Stimulated activated CD8-positive, alpha-beta memory T cell treated with anti-CD3 and anti-CD28 coated beads, Interleukin-4, amount 100 ng/mL, for 48 hours (primary cell): Measurements from ENCODE around the gene SLC16A5.
"Not testable (repeated sequence)": the region's sequence is repeated elsewhere in the genome, so short reads cannot be mapped to it uniquely, and the experiment has no call there.

Experiments
- DNase-seq: peaks from one replicate; pipeline ENCODE4 v3.0.0-alpha.2; 2020

SLC16A5 gene

GRCh38 chr17:75064867-75065561 lies 22.7 kb upstream of the SLC16A5 start:
- DNase-seq, result no peak

- no peak for DNase-seq
Observed at GRCh38 chr17:75065562-75066151, 22.1 kb upstream of the SLC16A5 start.

GRCh38 chr17:75067856-75068255 lies 19.9 kb upstream of the SLC16A5 start:
- DNase-seq, result peak; percentile 41

- DNase-seq, result no peak
Observed at GRCh38 chr17:75068750-75069149, 19.0 kb upstream of the SLC16A5 start.

GRCh38 chr17:75069783-75070182 lies 18.0 kb upstream of the SLC16A5 start:
- DNase-seq, result no peak

GRCh38 chr17:75071478-75072271 lies 16.1 kb upstream of the SLC16A5 start:
- not testable (repeated sequence) for DNase-seq

- DNase-seq, result not testable (repeated sequence)
Observed at GRCh38 chr17:75072909-75073308, 14.8 kb upstream of the SLC16A5 start.

- DNase-seq, result no peak
Observed at GRCh38 chr17:75073618-75074047, 14.1 kb upstream of the SLC16A5 start.

GRCh38 chr17:75074532-75074931 lies 13.2 kb upstream of the SLC16A5 start:
- DNase-seq, result no peak

GRCh38 chr17:75075597-75076336 lies 12.0 kb upstream of the SLC16A5 start:
- DNase-seq, result no peak

- DNase-seq, result no peak
Observed at GRCh38 chr17:75077072-75077495, 10.7 kb upstream of the SLC16A5 start.

GRCh38 chr17:75077496-75078283 lies 10.1 kb upstream of the SLC16A5 start:
- DNase-seq, result peak; percentile 67

GRCh38 chr17:75078284-75079022 lies 9.3 kb upstream of the SLC16A5 start:
- DNase-seq, result no peak

GRCh38 chr17:75079023-75079373 lies 8.8 kb upstream of the SLC16A5 start:
- DNase-seq, result no peak

GRCh38 chr17:75081611-75082540 lies 5.9 kb upstream of the SLC16A5 start:
- DNase-seq, result no peak

GRCh38 chr17:75082683-75083082 lies 5.1 kb upstream of the SLC16A5 start:
- DNase-seq, result no peak

GRCh38 chr17:75084039-75084660 lies 3.6 kb upstream of the SLC16A5 start:
- no peak for DNase-seq

- no peak for DNase-seq
Observed at GRCh38 chr17:75086496-75087181, 1.1 kb upstream of the SLC16A5 start.

- no peak for DNase-seq
Observed at GRCh38 chr17:75087182-75087557, 584 bp upstream of the SLC16A5 start.
